ENCODE measurements around the gene MRPL46. TPM values are rescaled to one million over a fixed set of nuclear protein-coding genes. Genes with fewer than 3 reads are reported as not detected.

Gene MRPL46
- total RNA-seq (2011; cell fraction: chromatin; rRNA removed; ENCODE audit: low replicate concordance) = 21.6 and 31.4 TPM in 2 replicates
- total RNA-seq (2011; cell fraction: nucleolus; rRNA removed) = 20.0 and 23.3 TPM in 2 replicates
- total RNA-seq (2011; cell fraction: nucleoplasm; rRNA removed) = 28.5 and 34.7 TPM in 2 replicates
- total RNA-seq (2014; rRNA removed) (43.0 and 44.7 TPM in 2 replicates), total RNA-seq (2014; rRNA removed; fragmentation: Illumina TruSeq; extraction: Trizol) (49.2 and 55.0 TPM in 2 replicates), total RNA-seq (2015; rRNA removed; fragmentation: Illumina TruSeq; extraction: Trizol) (48.4 and 50.0 TPM in 2 replicates), total RNA-seq (2021) (41.2 and 41.9 TPM in 2 replicates), polyA plus RNA-seq (2011; rRNA removed) (41.3 and 49.8 TPM in 2 replicates), polyA plus RNA-seq (2014; fragmentation: Illumina TruSeq; extraction: Trizol) (46.5 and 50.8 TPM in 2 replicates), polyA plus RNA-seq (2014; fragmentation: Nextera tagmentation; extraction: Ambion mirVana) (10 to 100 TPM; 66.9 to 71.2 TPM), polyA plus RNA-seq (2014; rRNA removed) (72.2 and 74.6 TPM in 2 replicates), polyA minus RNA-seq (2011; rRNA and poly(A)+ RNA removed) (15.8 and 19.1 TPM in 2 replicates), Bru-seq, nascent RNA (percentile 96 among the genes with signal in this experiment), BruChase-seq, experiment 1, labeled RNA remaining after a 2-hour chase (percentile 87 among the genes with signal in this experiment), BruChase-seq, experiment 2, labeled RNA remaining after a 6-hour chase (percentile 84 among the genes with signal in this experiment)
- 28.2 and 33.0 TPM in 2 replicates for polyA plus RNA-seq (2011; cell fraction: cytosol; rRNA removed)
- 30.7 and 36.3 TPM in 2 replicates for polyA plus RNA-seq (2011; cell fraction: nucleus; rRNA removed)
- 24.9 and 32.7 TPM in 2 replicates for polyA plus RNA-seq (2012)
- polyA minus RNA-seq (2011; cell fraction: cytosol; rRNA and poly(A)+ RNA removed) = 5.6 and 7.3 TPM in 2 replicates
- 34.6 and 48.7 TPM in 2 replicates for polyA minus RNA-seq (2011; cell fraction: nucleus; rRNA and poly(A)+ RNA removed)
- long read RNA-seq, experiment 1, transcript MRPL46-201 (4 exons, 1,019 nt) = major isoform, 132 of 145 reads
- long read RNA-seq, experiment 1, partial matches to known transcripts = 1 of 145 reads
- long read RNA-seq, experiment 1, other reads (novel, unspliced or antisense) = 10 of 145 reads
- long read RNA-seq, experiment 2, transcript MRPL46-201 (4 exons, 1,019 nt) = major isoform, 34 of 38 reads
- long read RNA-seq, experiment 2, partial matches to known transcripts = 2 of 38 reads
- long read RNA-seq, experiment 2, other reads (novel, unspliced or antisense) = 2 of 38 reads
- long read RNA-seq, experiment 3, transcript MRPL46-201 (4 exons, 1,019 nt) = major isoform, 80 of 87 reads
- long read RNA-seq, experiment 3, partial matches to known transcripts = 0 of 87 reads
- long read RNA-seq, experiment 3, other reads (novel, unspliced or antisense) = 6 of 87 reads

GRCh38 chr15:88467073-88467934 lies at the start of gene MRPL46, which contains the start of gene MRPS11:
Gene MRPL46 (minus strand): TSS chr15:88467388. CDS start chr15:88467377, 11 bp downstream.
Gene MRPS11 (plus strand): TSS chr15:88467708. CDS start chr15:88467718, 10 bp downstream.
- in situ Hi-C loops (cut with MboI) (no loop called here), intact Hi-C loops (cut with micrococcal nuclease) (no loop called here)
- no peaks in the 10 kb centered on the region for H3K9me3 ChIP-seq (replicated peaks; ENCODE audit: control insufficient read depth, insufficient read depth, low read depth, low read length)
- H2AFZ ChIP-seq (ENCODE audit: low read depth, low read length) = peak within 1 kb of the TSS; percentile 97
- ChIA-PET POLR2A (interaction anchor here (0.6 to 1.3 kb wide), 15 partner anchors 8 to 251 kb away, joined by 3 to 16 read pairs (median 4); partner anchors contain the start of gene AEN), CTCF (ENCODE audit: low intra/inter-chr PET ratio) (no interaction called here)
- H3K4me2 ChIP-seq (ENCODE audit: insufficient read depth, low read length) = peak within 1 kb of the TSS; percentile 99
- H3K79me2 ChIP-seq (ENCODE audit: control insufficient read depth, insufficient read depth, low read length) = peaks cover 50% of the 10 kb centered on the region
- no TSS peak for BruUV-seq (replicated peaks)
- H3K4me3 ChIP-seq = peak within 1 kb of the TSS; percentile 88
- FAIRE-seq (peak; percentile 90), ATAC-seq (peak; percentile 93), DNase-seq (ENCODE audit: extremely low read depth in 1 of 4, low spot score in 3 of 4) (peak; percentile 91 to 94 (median 92))
- peaks cover 5 to 15% of the 10 kb centered on the region in 2 experiments; a peak in 4 of 5 replicates for H3K4me1 ChIP-seq (replicated peaks in 1 of 2; ENCODE audit: control insufficient read depth in 2 of 2, insufficient read depth in 2 of 2, low read length in 2 of 2)
- H4K20me1 ChIP-seq (replicated peaks; ENCODE audit: control insufficient read depth, insufficient read depth, low read length) = no peaks in the 10 kb centered on the region
- H3K36me3 ChIP-seq (ENCODE audit: control insufficient read depth, insufficient read depth, low read length) = peaks cover 68% of the 10 kb centered on the region
- H3K9me1 ChIP-seq (ENCODE audit: control insufficient read depth, insufficient read depth, low read length) = no peaks in the 10 kb centered on the region
- peak within 1 kb of the TSS; percentile 99 for H3K27ac ChIP-seq (ENCODE audit: extremely low read depth, low read depth, low read length)
- under 1% methylated on average over 54 of the region's 55 CpGs for WGBS (ENCODE audit: insufficient coverage, low coverage, missing lambda C conversion rate)
- H3K9ac ChIP-seq (ENCODE audit: insufficient read depth in 1 of 2, low read depth in 2 of 2, low read length in 2 of 2) = peak within 1 kb of the TSS; percentile 94 to 99
- no peaks in the 10 kb centered on the region for H3K27me3 ChIP-seq (ENCODE audit: control insufficient read depth in 2 of 2, insufficient read depth in 2 of 2, low read length in 2 of 2)
- no peak for TF ChIP-seq ZNF507 (tag; conservative IDR thresholded peaks at IDR 0.05)
- TF ChIP-seq ZNF561 (CRISPR knock-in tag; conservative IDR thresholded peaks at IDR 0.05) = no peak
- peak; percentile 59; the same call in 1 of the 2 replicates for TF ChIP-seq RREB1 (CRISPR knock-in tag; IDR thresholded peaks at IDR 0.05)
- peak; percentile 52 for TF ChIP-seq RNF2 (IDR thresholded peaks at IDR 0.05)
- TF ChIP-seq ZNF398 (CRISPR knock-in tag; IDR thresholded peaks at IDR 0.05) = no peak
- 0 out of 2 replicates have a peak, but pooled peaks have one; percentile 21 for TF ChIP-seq KLF6 (CRISPR knock-in tag; IDR thresholded peaks at IDR 0.05; ENCODE audit: borderline replicate concordance)

All from K562 (cell line).